Gastrocnemius medialis (tissue), 4 donors: ENCODE results near the gene RIN3. TPM values are rescaled to one million over a fixed set of nuclear protein-coding genes. Genes with fewer than 3 reads are reported as not detected.

ENCODE experiments used
- ATAC-seq, 2 donors: fragments of 150-250 bp; one replicate each; pipeline ENCODE4 v1.9.1; 2016
- DNase-seq, 2 donors: peaks; one replicate each; pipeline ENCODE4 v3.0.0-alpha.2; 2019
- H3K27ac ChIP-seq, 4 donors: fragments of 200-600 bp; sonication (generic); 1 replicate in 1 of 4; 2 replicates in 3 of 4; pipeline ENCODE4 v1.5.1; 2016 to 2018; ENCODE audit warnings: mild to moderate bottlenecking in 2 of 4, moderate library complexity in 1 of 4
- H3K27me3 ChIP-seq, 3 donors: fragments of 200-600 bp; sonication (generic) in 2 of 3; 1 replicate in 1 of 3; 2 replicates in 2 of 3; pipeline versions ENCODE4 v1.5.1 to v1.6.0; 2016 to 2019; ENCODE audit warnings: mild to moderate bottlenecking in 1 of 3, moderate library complexity in 1 of 3
- H3K36me3 ChIP-seq, 2 donors: fragments of 200-600 bp; sonication (generic) in 1 of 2; one replicate each; pipeline ENCODE4 v1.5.1; 2017 to 2018
- H3K4me1 ChIP-seq, 2 donors: fragments of 200-600 bp; sonication (generic) in 1 of 2; one replicate each; pipeline ENCODE4 v1.5.1; 2016 to 2017; ENCODE audit warnings: mild to moderate bottlenecking in 2 of 2
- H3K4me3 ChIP-seq, 4 donors: fragments of 200-600 bp; sonication (generic) in 3 of 4; 1 replicate in 1 of 4; 2 replicates in 3 of 4; pipeline ENCODE4 v1.5.1; 2016 to 2019; ENCODE audit warnings: mild to moderate bottlenecking in 2 of 4
- H3K9me3 ChIP-seq, 3 donors: fragments of 200-600 bp; sonication (generic) in 2 of 3; 1 replicate in 1 of 3; 2 replicates in 2 of 3; pipeline ENCODE4 v1.5.1; 2016 to 2019
- CTCF ChIP-seq, 5 experiments: fragments of 450-650 bp in 3 of 5; fragments of 200-600 bp in 2 of 5; sonication (generic) in 2 of 5; IDR thresholded peaks in 4 of 5; conservative IDR thresholded peaks in 1 of 5; 1 replicate in 4 of 5; 2 replicates in 1 of 5; pipeline ENCODE4 v1.5.1; 2016 to 2019; ENCODE audit warnings: antibody characterized with exemption in 5 of 5, mild to moderate bottlenecking in 3 of 5, moderate library complexity in 3 of 5
- POLR2A ChIP-seq, 2 donors: fragments of 450-650 bp; IDR thresholded peaks; one replicate each; pipeline ENCODE4 v1.6.1; 2017; ENCODE audit warnings: antibody characterized with exemption in 2 of 2, mild to moderate bottlenecking in 2 of 2, moderate library complexity in 2 of 2
- in situ Hi-C, 4 donors: fragments of 200-750 bp; cut with MboI; loops; one replicate each; pipeline versions ENCODE4 v1.15.0 to v1.8.0; 2017; ENCODE audit warnings: low sequenced_read_pairs in 4 of 4
- intact Hi-C: fragments of 100-400 bp; cut with DNase I; formaldehyde crosslinking; loops from one replicate; pipeline ENCODE4 v1.15.1; 2023; ENCODE audit warnings: low total_unique reads
- total RNA-seq, 4 donors: library from RNA; depleted of rRNA; stranded (reverse); fragments of >200 nt; gene quantifications; one replicate each; pipeline versions ENCODE4 v1.1.0 to v1.2.3, GENCODE V29; 2016

The RIN3 gene
- total RNA-seq, 4 donors from 2014 or later = 2.1 to 3.7 (median 2.6) TPM

- ATAC-seq (peak in 1 of 2 donors; percentile 21), DNase-seq (no peak)
- TF ChIP-seq POLR2A (IDR thresholded peaks at IDR 0.05) (no peak), CTCF (IDR thresholded peaks at IDR 0.05 in 4 of 5, conservative IDR thresholded peaks at IDR 0.05 in 1 of 5) (no peak)
- H3K36me3 ChIP-seq = no peaks in the 10 kb centered on the region
- peaks cover 0 to 6% of the 10 kb centered on the region in 2 donors for H3K4me1 ChIP-seq
- H3K27me3 ChIP-seq = no peaks in the 10 kb centered on the region
- H3K9me3 ChIP-seq = no peaks in the 10 kb centered on the region
- H3K27ac ChIP-seq = no peak overlapping the region
- in situ Hi-C loops = no loop called here
- intact Hi-C loops = no loop called here
- no peak overlapping the region for H3K4me3 ChIP-seq
Observed at GRCh38 chr14:92692822-92693226, 179.2 kb downstream of the RIN3 start.

GRCh38 chr14:92693998-92694795 lies 180.6 kb downstream of the RIN3 start:
- ATAC-seq = no peak
- no peak overlapping the region for H3K4me3 ChIP-seq
- H3K9me3 ChIP-seq = no peaks in the 10 kb centered on the region
- no peak overlapping the region for H3K27ac ChIP-seq
- no peak for DNase-seq
- intact Hi-C loops (no loop called here), in situ Hi-C loops (no loop called here)
- no peak for TF ChIP-seq CTCF (IDR thresholded peaks at IDR 0.05 in 4 of 5, conservative IDR thresholded peaks at IDR 0.05 in 1 of 5)
- no peak for TF ChIP-seq POLR2A (IDR thresholded peaks at IDR 0.05)
- peaks cover 0 to 6% of the 10 kb centered on the region in 2 donors for H3K4me1 ChIP-seq
- H3K27me3 ChIP-seq = no peaks in the 10 kb centered on the region
- H3K36me3 ChIP-seq = no peaks in the 10 kb centered on the region

- Histone ChIP-seq H3K36me3 (no peaks in the 10 kb centered on the region), H3K9me3 (no peaks in the 10 kb centered on the region), H3K4me1 (peaks cover 0 to 6% of the 10 kb centered on the region in 2 donors), H3K27ac (no peak overlapping the region), H3K27me3 (no peaks in the 10 kb centered on the region), H3K4me3 (no peak overlapping the region)
- intact Hi-C loops (no loop called here), in situ Hi-C loops (no loop called here)
- TF ChIP-seq CTCF (IDR thresholded peaks at IDR 0.05 in 4 of 5, conservative IDR thresholded peaks at IDR 0.05 in 1 of 5) (no peak), POLR2A (IDR thresholded peaks at IDR 0.05) (no peak)
- ATAC-seq (no peak), DNase-seq (no peak)
Observed at GRCh38 chr14:92694807-92695206, 181.2 kb downstream of the RIN3 start.

GRCh38 chr14:92695562-92695961 lies 182.0 kb downstream of the RIN3 start:
- TF ChIP-seq CTCF (IDR thresholded peaks at IDR 0.05 in 4 of 5, conservative IDR thresholded peaks at IDR 0.05 in 1 of 5) (no peak), POLR2A (IDR thresholded peaks at IDR 0.05) (no peak)
- Histone ChIP-seq H3K27ac (no peak overlapping the region), H3K27me3 (no peaks in the 10 kb centered on the region), H3K9me3 (no peaks in the 10 kb centered on the region), H3K4me1 (peaks cover 0 to 6% of the 10 kb centered on the region in 2 donors), H3K36me3 (no peaks in the 10 kb centered on the region), H3K4me3 (no peak overlapping the region)
- intact Hi-C loops (no loop called here), in situ Hi-C loops (no loop called here)
- no peak for ATAC-seq
- no peak for DNase-seq
